ENCODE data around the gene SLC7A14. TPM values are rescaled to one million over a fixed set of nuclear protein-coding genes. Genes with fewer than 3 reads are reported as not detected.

Gene SLC7A14
- total RNA-seq, 1 experiment from 2014 or later = not detected

- Histone ChIP-seq H3K36me3 (ENCODE audit: insufficient read depth, low read length, poor library complexity, severe bottlenecking) (no peaks in the 10 kb centered on the region), H3K27me3 (replicated peaks; ENCODE audit: insufficient read depth, low read depth, low read length, poor library complexity) (no peaks in the 10 kb centered on the region), H3K9me3 (ENCODE audit: low read depth, low read length, poor library complexity, severe bottlenecking) (no peaks in the 10 kb centered on the region), H3K4me1 (ENCODE audit: insufficient read depth, low read length, poor library complexity, severe bottlenecking) (no peaks in the 10 kb centered on the region), H3K4me3 (ENCODE audit: low read depth, low read length, poor library complexity, severe bottlenecking) (no peak overlapping the region), H3K27ac (ENCODE audit: low read depth, low read length, poor library complexity, severe bottlenecking) (no peak overlapping the region)
- TF ChIP-seq EZH2 (IDR thresholded peaks at IDR 0.05; ENCODE audit: borderline replicate concordance, low read depth, low read length, poor library complexity, severe bottlenecking) (no peak), CTCF (conservative IDR thresholded peaks at IDR 0.05; ENCODE audit: low read depth, low read length) (no peak)
- DNase-seq (ENCODE audit: low spot score) = peak; percentile 9
- BruUV-seq (replicated peaks) = no TSS peak
- intact Hi-C loops (cut with micrococcal nuclease; ENCODE audit: unreplicated experiment) = no loop called here
- CTCF ChIA-PET = no interaction called here
- POLR2A ChIA-PET (ENCODE audit: low non-redundant PET) = no interaction called here
Measured at GRCh38 chr3:170520996-170521395, 64.9 kb downstream of the SLC7A14 start.

- TF ChIP-seq EZH2 (IDR thresholded peaks at IDR 0.05; ENCODE audit: borderline replicate concordance, low read depth, low read length, poor library complexity, severe bottlenecking) (no peak), CTCF (conservative IDR thresholded peaks at IDR 0.05; ENCODE audit: low read depth, low read length) (no peak)
- Histone ChIP-seq H3K4me3 (ENCODE audit: low read depth, low read length, poor library complexity, severe bottlenecking) (no peak overlapping the region), H3K9me3 (ENCODE audit: low read depth, low read length, poor library complexity, severe bottlenecking) (no peaks in the 10 kb centered on the region), H3K4me1 (ENCODE audit: insufficient read depth, low read length, poor library complexity, severe bottlenecking) (no peaks in the 10 kb centered on the region), H3K27ac (ENCODE audit: low read depth, low read length, poor library complexity, severe bottlenecking) (no peak overlapping the region), H3K27me3 (replicated peaks; ENCODE audit: insufficient read depth, low read depth, low read length, poor library complexity) (no peaks in the 10 kb centered on the region), H3K36me3 (ENCODE audit: insufficient read depth, low read length, poor library complexity, severe bottlenecking) (no peaks in the 10 kb centered on the region)
- BruUV-seq (replicated peaks) = no TSS peak
- ChIA-PET POLR2A (ENCODE audit: low non-redundant PET) (no interaction called here), CTCF (no interaction called here)
- intact Hi-C loops (cut with micrococcal nuclease; ENCODE audit: unreplicated experiment) = no loop called here
- DNase-seq (ENCODE audit: low spot score) = no peak
Measured at GRCh38 chr3:170517242-170517945, 68.5 kb downstream of the SLC7A14 start.

- H3K36me3 ChIP-seq (ENCODE audit: insufficient read depth, low read length, poor library complexity, severe bottlenecking) = no peaks in the 10 kb centered on the region
- no peaks in the 10 kb centered on the region for H3K4me1 ChIP-seq (ENCODE audit: insufficient read depth, low read length, poor library complexity, severe bottlenecking)
- ChIA-PET CTCF (no interaction called here), POLR2A (ENCODE audit: low non-redundant PET) (no interaction called here)
- DNase-seq (ENCODE audit: low spot score) = no peak
- intact Hi-C loops (cut with micrococcal nuclease; ENCODE audit: unreplicated experiment) = no loop called here
- no peaks in the 10 kb centered on the region for H3K9me3 ChIP-seq (ENCODE audit: low read depth, low read length, poor library complexity, severe bottlenecking)
- H3K27me3 ChIP-seq (replicated peaks; ENCODE audit: insufficient read depth, low read depth, low read length, poor library complexity) = no peaks in the 10 kb centered on the region
- TF ChIP-seq EZH2 (IDR thresholded peaks at IDR 0.05; ENCODE audit: borderline replicate concordance, low read depth, low read length, poor library complexity, severe bottlenecking) = no peak
- no peak for TF ChIP-seq CTCF (conservative IDR thresholded peaks at IDR 0.05; ENCODE audit: low read depth, low read length)
- no peak overlapping the region for H3K27ac ChIP-seq (ENCODE audit: low read depth, low read length, poor library complexity, severe bottlenecking)
- H3K4me3 ChIP-seq (ENCODE audit: low read depth, low read length, poor library complexity, severe bottlenecking) = no peak overlapping the region
- BruUV-seq (replicated peaks) = no TSS peak
Measured at GRCh38 chr3:170513642-170514041, 72.2 kb downstream of the SLC7A14 start.

Measured in A673 (cell line).